ENCODE results near the gene FOXL1.
"Not testable (repeated sequence)": the region's sequence is repeated elsewhere in the genome, so short reads cannot be mapped to it uniquely, and the experiment has no call there.

The FOXL1 gene

GRCh38 chr16:86581458-86581857 is 3.1 kb downstream of the FOXL1 start:
- no peak for DNase-seq

GRCh38 chr16:86584071-86584685 is 5.8 kb downstream of the FOXL1 start:
- DNase-seq: no peak

- DNase-seq: no peak
Observed at GRCh38 chr16:86584726-86585721, 6.7 kb downstream of the FOXL1 start.

GRCh38 chr16:86585821-86586611 is 7.7 kb downstream of the FOXL1 start:
- no peak for DNase-seq

- no peak for DNase-seq
Observed at GRCh38 chr16:86587487-86587886, 9.1 kb downstream of the FOXL1 start.

- not testable (repeated sequence) for DNase-seq
Observed at GRCh38 chr16:86587955-86588354, 9.6 kb downstream of the FOXL1 start.

- no peak for DNase-seq
Observed at GRCh38 chr16:86590501-86591144, 12.3 kb downstream of the FOXL1 start.

GRCh38 chr16:86591270-86591669 is 12.9 kb downstream of the FOXL1 start:
- no peak for DNase-seq

GRCh38 chr16:86593913-86594620 is 15.7 kb downstream of the FOXL1 start:
- DNase-seq: no peak

- DNase-seq: no peak
Observed at GRCh38 chr16:86594721-86595120, 16.4 kb downstream of the FOXL1 start.

- DNase-seq: no peak
Observed at GRCh38 chr16:86595983-86596605, 17.7 kb downstream of the FOXL1 start.

- no peak for DNase-seq
Observed at GRCh38 chr16:86597126-86597879, 19.0 kb downstream of the FOXL1 start.

GRCh38 chr16:86597880-86598606 is 19.7 kb downstream of the FOXL1 start:
- DNase-seq: no peak

GRCh38 chr16:86598607-86599565 is 20.5 kb downstream of the FOXL1 start:
- no peak for DNase-seq

GRCh38 chr16:86601356-86601755 is 23.0 kb downstream of the FOXL1 start:
- DNase-seq: no peak

- DNase-seq: no peak
Observed at GRCh38 chr16:86602521-86602920, 24.2 kb downstream of the FOXL1 start.

GRCh38 chr16:86604436-86605193 is 26.3 kb downstream of the FOXL1 start:
- peak; percentile 16 for DNase-seq

GRCh38 chr16:86605950-86606349 is 27.6 kb downstream of the FOXL1 start:
- no peak for DNase-seq
